Upper lobe of left lung (tissue), 4 donors: ENCODE data around the gene PMPCA.

Experiments used
- POLR2A ChIP-seq, 4 donors: fragments of 450-650 bp; IDR thresholded peaks; one replicate each; pipeline ENCODE4 v1.5.1; 2016 to 2017; ENCODE audit warnings: antibody characterized with exemption in 4 of 4, mild to moderate bottlenecking in 2 of 4
- TF ChIP-seq, protein P1 (sequence below), 6 experiments: fragments of 450-650 bp in 4 of 6; fragments of 200-600 bp in 2 of 6; sonication (generic) in 2 of 6; IDR thresholded peaks; one replicate each; pipeline ENCODE4 v1.5.1; 2016 to 2019; ENCODE audit warnings: antibody characterized with exemption in 6 of 6

DNA sequence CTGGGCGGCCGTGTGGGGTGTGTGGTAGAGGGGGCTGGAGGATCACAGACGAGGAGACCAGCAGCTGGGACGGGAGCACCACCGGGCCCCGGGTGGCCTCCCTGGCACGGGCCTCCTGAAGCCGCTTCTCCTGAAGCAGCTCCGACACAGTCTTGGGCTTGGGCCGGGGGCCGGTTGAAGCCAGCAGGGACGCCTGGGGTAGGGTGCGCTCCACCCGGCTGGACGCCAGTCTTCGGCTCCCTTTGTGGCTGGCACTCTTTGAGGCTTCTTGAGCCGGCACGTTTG lies 31.5 kb upstream of the PMPCA start:
- TF ChIP-seq, protein P1, sequence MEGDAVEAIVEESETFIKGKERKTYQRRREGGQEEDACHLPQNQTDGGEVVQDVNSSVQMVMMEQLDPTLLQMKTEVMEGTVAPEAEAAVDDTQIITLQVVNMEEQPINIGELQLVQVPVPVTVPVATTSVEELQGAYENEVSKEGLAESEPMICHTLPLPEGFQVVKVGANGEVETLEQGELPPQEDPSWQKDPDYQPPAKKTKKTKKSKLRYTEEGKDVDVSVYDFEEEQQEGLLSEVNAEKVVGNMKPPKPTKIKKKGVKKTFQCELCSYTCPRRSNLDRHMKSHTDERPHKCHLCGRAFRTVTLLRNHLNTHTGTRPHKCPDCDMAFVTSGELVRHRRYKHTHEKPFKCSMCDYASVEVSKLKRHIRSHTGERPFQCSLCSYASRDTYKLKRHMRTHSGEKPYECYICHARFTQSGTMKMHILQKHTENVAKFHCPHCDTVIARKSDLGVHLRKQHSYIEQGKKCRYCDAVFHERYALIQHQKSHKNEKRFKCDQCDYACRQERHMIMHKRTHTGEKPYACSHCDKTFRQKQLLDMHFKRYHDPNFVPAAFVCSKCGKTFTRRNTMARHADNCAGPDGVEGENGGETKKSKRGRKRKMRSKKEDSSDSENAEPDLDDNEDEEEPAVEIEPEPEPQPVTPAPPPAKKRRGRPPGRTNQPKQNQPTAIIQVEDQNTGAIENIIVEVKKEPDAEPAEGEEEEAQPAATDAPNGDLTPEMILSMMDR (IDR thresholded peaks at IDR 0.05), result no peak
- TF ChIP-seq POLR2A (IDR thresholded peaks at IDR 0.05), result no peak
